ENCODE data around the gene LCTL.

- no peak for TF ChIP-seq CTCF (IDR thresholded peaks at IDR 0.05)
- no peak for TF ChIP-seq POLR2A (IDR thresholded peaks at IDR 0.05)
Measured at GRCh38 chr15:66600240-66600627, 34.4 kb upstream of the LCTL start.

Data from testis (tissue), 2 donors.